Neutrophil (primary cell): ENCODE results near the gene STK33.

Experiments
- H3K27ac ChIP-seq: fragments of 200-600 bp; sonication (generic); 2 replicates; pipeline ENCODE4 v1.5.1; 2016; ENCODE audit warnings: mild to moderate bottlenecking, moderate library complexity
- H3K27me3 ChIP-seq: fragments of 200-600 bp; sonication (generic); 2 replicates; pipeline ENCODE4 v1.6.0; 2016; ENCODE audit warnings: mild to moderate bottlenecking
- H3K36me3 ChIP-seq: fragments of 200-600 bp; sonication (generic); 2 replicates; pipeline ENCODE4 v1.5.1; 2017
- H3K4me1 ChIP-seq, 2 experiments: fragments of 200-600 bp in 1 of 2; sonication (generic) in 1 of 2; 1 replicate in 1 of 2; 2 replicates in 1 of 2; pipeline versions ENCODE4 v1.5.1 to v1.6.1; 2013 to 2016; ENCODE audit warnings: low read depth in 1 of 2, low read length in 1 of 2, mild to moderate bottlenecking in 1 of 2, moderate library complexity in 1 of 2; ENCODE audit not compliant: control insufficient read depth in 1 of 2, insufficient read depth in 1 of 2
- H3K4me3 ChIP-seq, 2 experiments: fragments of 200-600 bp in 1 of 2; sonication (generic) in 1 of 2; 1 replicate in 1 of 2; 2 replicates in 1 of 2; pipeline ENCODE4 v1.5.1; 2013 to 2016; ENCODE audit warnings: low read depth in 1 of 2, low read length in 1 of 2, mild to moderate bottlenecking in 1 of 2, moderate library complexity in 1 of 2
- H3K9me3 ChIP-seq: fragments of 200-600 bp; sonication (generic); 2 replicates; pipeline ENCODE4 v1.5.1; 2016
- CTCF ChIP-seq: fragments of 200-600 bp; sonication (generic); IDR thresholded peaks from 2 replicates; pipeline ENCODE4 v1.5.1; 2016; ENCODE audit warnings: antibody characterized with exemption

The STK33 gene

DNA sequence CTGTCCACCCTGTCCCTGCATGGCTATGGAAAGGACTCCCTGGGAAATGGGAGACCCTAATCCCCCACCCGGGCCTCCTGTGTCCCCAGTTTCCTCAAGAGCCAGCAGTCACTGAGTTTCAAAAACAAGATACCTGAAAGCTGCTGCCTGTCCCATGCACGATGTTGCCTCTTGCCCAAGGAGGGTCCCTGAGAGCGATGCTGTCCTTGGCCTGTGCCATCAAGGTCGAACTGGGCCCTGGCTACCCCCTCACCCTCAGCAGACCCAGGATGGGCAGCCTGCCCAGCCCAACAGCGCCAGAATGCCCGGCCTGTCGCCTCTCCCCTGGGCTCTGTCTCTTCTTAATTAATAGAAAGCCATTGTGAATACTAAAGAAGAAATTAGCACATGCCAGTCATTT is 225.8 kb downstream of the STK33 start:
- Histone ChIP-seq H3K27me3 (no peaks in the 10 kb centered on the region), H3K4me3 (no peak overlapping the region), H3K27ac (no peak overlapping the region), H3K4me1 (peaks cover 0 to 5% of the 10 kb centered on the region in 2 experiments), H3K9me3 (no peaks in the 10 kb centered on the region), H3K36me3 (no peaks in the 10 kb centered on the region)
- no peak for TF ChIP-seq CTCF

DNA sequence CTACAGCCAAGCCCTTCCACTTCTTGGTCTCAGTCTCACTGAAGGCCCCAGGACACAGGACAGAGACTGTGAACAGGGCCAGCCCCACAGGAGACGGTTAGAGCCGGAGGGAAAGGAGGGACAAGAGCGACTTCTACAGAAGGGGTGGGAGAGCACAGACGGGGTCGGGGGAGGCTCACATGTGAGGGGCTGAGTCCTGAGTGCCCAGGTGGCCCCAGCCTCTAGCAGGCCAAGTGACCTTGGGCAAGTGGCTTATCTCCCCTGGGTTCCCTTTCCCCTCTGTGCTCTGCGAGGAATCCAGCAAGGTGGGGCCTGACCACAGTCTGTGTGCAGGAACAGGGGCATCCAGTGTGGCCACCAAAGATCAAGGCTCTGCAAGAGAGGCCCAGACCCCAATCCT is 227.7 kb downstream of the STK33 start:
- Histone ChIP-seq H3K36me3 (no peaks in the 10 kb centered on the region), H3K27me3 (no peaks in the 10 kb centered on the region), H3K27ac (no peak overlapping the region), H3K4me3 (no peak overlapping the region), H3K4me1 (peaks cover 0 to 5% of the 10 kb centered on the region in 2 experiments), H3K9me3 (no peaks in the 10 kb centered on the region)
- TF ChIP-seq CTCF: no peak

GRCh38 chr11:8365216-8365941 is 228.6 kb downstream of the STK33 start:
- Histone ChIP-seq H3K9me3 (no peaks in the 10 kb centered on the region), H3K4me3 (no peak overlapping the region), H3K27ac (no peak overlapping the region), H3K36me3 (no peaks in the 10 kb centered on the region), H3K27me3 (no peaks in the 10 kb centered on the region), H3K4me1 (peaks cover 0 to 5% of the 10 kb centered on the region in 2 experiments)
- no peak for TF ChIP-seq CTCF

GRCh38 chr11:8363921-8364320 is 230.1 kb downstream of the STK33 start:
- no peak for TF ChIP-seq CTCF
- Histone ChIP-seq H3K36me3 (no peaks in the 10 kb centered on the region), H3K4me3 (no peak overlapping the region), H3K9me3 (no peaks in the 10 kb centered on the region), H3K27ac (peak overlapping the region; percentile 39), H3K4me1 (peaks cover 0 to 5% of the 10 kb centered on the region in 2 experiments), H3K27me3 (no peaks in the 10 kb centered on the region)

DNA sequence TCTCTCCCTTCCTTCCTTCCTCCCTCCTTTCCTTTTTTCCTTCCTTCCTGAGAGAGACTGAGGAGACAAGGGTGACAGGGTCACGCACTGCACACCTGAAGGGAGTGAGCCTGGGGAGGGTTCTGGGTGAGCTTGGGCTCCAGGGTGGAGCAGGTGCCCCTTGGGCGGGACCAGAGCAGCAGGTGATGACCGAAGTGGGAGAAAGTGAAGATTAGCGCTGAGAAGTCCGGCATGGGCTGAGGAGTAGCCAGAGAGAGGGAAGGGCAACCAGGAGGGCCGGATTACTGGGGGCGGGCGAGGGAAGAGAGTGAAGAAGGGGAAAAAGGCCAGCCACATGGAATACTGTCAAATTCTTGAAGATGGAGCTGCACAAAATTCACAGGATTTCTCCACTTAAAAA is 231.1 kb downstream of the STK33 start:
- no peak overlapping the region for H3K4me3 ChIP-seq
- H3K36me3 ChIP-seq: no peaks in the 10 kb centered on the region
- no peaks in the 10 kb centered on the region for H3K27me3 ChIP-seq
- no peak for TF ChIP-seq CTCF
- no peaks in the 10 kb centered on the region for H3K9me3 ChIP-seq
- H3K4me1 ChIP-seq: peaks cover 0 to 5% of the 10 kb centered on the region in 2 experiments
- no peak overlapping the region for H3K27ac ChIP-seq
